Gastrocnemius medialis (tissue), 4 donors: Measurements from ENCODE around the gene BTRC. TPM values are rescaled to one million over a fixed set of nuclear protein-coding genes. Genes with fewer than 3 reads are reported as not detected.
A peak's percentile ranks its signal among the peaks of the same experiment; 100 is the strongest.

Source experiments
- ATAC-seq, 2 donors: fragments of 150-250 bp; one replicate each; pipeline ENCODE4 v1.9.1; 2016
- DNase-seq, 2 donors: peaks; one replicate each; pipeline ENCODE4 v3.0.0-alpha.2; 2019
- H3K27ac ChIP-seq, 4 donors: fragments of 200-600 bp; sonication (generic); 1 replicate in 1 of 4; 2 replicates in 3 of 4; pipeline ENCODE4 v1.5.1; 2016 to 2018; ENCODE audit warnings: mild to moderate bottlenecking in 2 of 4, moderate library complexity in 1 of 4
- H3K27me3 ChIP-seq, 3 donors: fragments of 200-600 bp; sonication (generic) in 2 of 3; 1 replicate in 1 of 3; 2 replicates in 2 of 3; pipeline versions ENCODE4 v1.5.1 to v1.6.0; 2016 to 2019; ENCODE audit warnings: mild to moderate bottlenecking in 1 of 3, moderate library complexity in 1 of 3
- H3K36me3 ChIP-seq, 2 donors: fragments of 200-600 bp; sonication (generic) in 1 of 2; one replicate each; pipeline ENCODE4 v1.5.1; 2017 to 2018
- H3K4me1 ChIP-seq, 2 donors: fragments of 200-600 bp; sonication (generic) in 1 of 2; one replicate each; pipeline ENCODE4 v1.5.1; 2016 to 2017; ENCODE audit warnings: mild to moderate bottlenecking in 2 of 2
- H3K4me3 ChIP-seq, 4 donors: fragments of 200-600 bp; sonication (generic) in 3 of 4; 1 replicate in 1 of 4; 2 replicates in 3 of 4; pipeline ENCODE4 v1.5.1; 2016 to 2019; ENCODE audit warnings: mild to moderate bottlenecking in 2 of 4
- H3K9me3 ChIP-seq, 3 donors: fragments of 200-600 bp; sonication (generic) in 2 of 3; 1 replicate in 1 of 3; 2 replicates in 2 of 3; pipeline ENCODE4 v1.5.1; 2016 to 2019
- CTCF ChIP-seq, 5 experiments: fragments of 450-650 bp in 3 of 5; fragments of 200-600 bp in 2 of 5; sonication (generic) in 2 of 5; IDR thresholded peaks in 4 of 5; conservative IDR thresholded peaks in 1 of 5; 1 replicate in 4 of 5; 2 replicates in 1 of 5; pipeline ENCODE4 v1.5.1; 2016 to 2019; ENCODE audit warnings: antibody characterized with exemption in 5 of 5, mild to moderate bottlenecking in 3 of 5, moderate library complexity in 3 of 5
- POLR2A ChIP-seq, 2 donors: fragments of 450-650 bp; IDR thresholded peaks; one replicate each; pipeline ENCODE4 v1.6.1; 2017; ENCODE audit warnings: antibody characterized with exemption in 2 of 2, mild to moderate bottlenecking in 2 of 2, moderate library complexity in 2 of 2
- in situ Hi-C, 4 donors: fragments of 200-750 bp; cut with MboI; loops; one replicate each; pipeline versions ENCODE4 v1.15.0 to v1.8.0; 2017; ENCODE audit warnings: low sequenced_read_pairs in 4 of 4
- intact Hi-C: fragments of 100-400 bp; cut with DNase I; formaldehyde crosslinking; loops from one replicate; pipeline ENCODE4 v1.15.1; 2023; ENCODE audit warnings: low total_unique reads
- total RNA-seq, 4 donors: library from RNA; depleted of rRNA; stranded (reverse); fragments of >200 nt; gene quantifications; one replicate each; pipeline versions ENCODE4 v1.1.0 to v1.2.3, GENCODE V29; 2016

Gene BTRC
- total RNA-seq, 4 donors from 2014 or later, result 8.7 to 17.3 (median 12.6) TPM

GRCh38 chr10:101558204-101558603 is 204.2 kb downstream of the BTRC start:
- in situ Hi-C loops (loop anchor here in 1 of 4 donors (25.0 kb wide), 1 partner anchor 246 kb away; no protein-coding TSS in a partner anchor), intact Hi-C loops (no loop called here)
- Histone ChIP-seq H3K4me1 (no peaks in the 10 kb centered on the region), H3K27me3 (peaks cover 0 to 6% (median 3%) of the 10 kb centered on the region in 3 donors), H3K9me3 (no peaks in the 10 kb centered on the region), H3K36me3 (peaks cover 0 to 14% of the 10 kb centered on the region in 2 donors), H3K4me3 (no peak overlapping the region), H3K27ac (no peak overlapping the region)
- ATAC-seq (peak in 1 of 2 donors; percentile 5), DNase-seq (no peak)
- TF ChIP-seq CTCF (IDR thresholded peaks at IDR 0.05 in 4 of 5, conservative IDR thresholded peaks at IDR 0.05 in 1 of 5), result no peak
- no peak for TF ChIP-seq POLR2A (IDR thresholded peaks at IDR 0.05)

DNA sequence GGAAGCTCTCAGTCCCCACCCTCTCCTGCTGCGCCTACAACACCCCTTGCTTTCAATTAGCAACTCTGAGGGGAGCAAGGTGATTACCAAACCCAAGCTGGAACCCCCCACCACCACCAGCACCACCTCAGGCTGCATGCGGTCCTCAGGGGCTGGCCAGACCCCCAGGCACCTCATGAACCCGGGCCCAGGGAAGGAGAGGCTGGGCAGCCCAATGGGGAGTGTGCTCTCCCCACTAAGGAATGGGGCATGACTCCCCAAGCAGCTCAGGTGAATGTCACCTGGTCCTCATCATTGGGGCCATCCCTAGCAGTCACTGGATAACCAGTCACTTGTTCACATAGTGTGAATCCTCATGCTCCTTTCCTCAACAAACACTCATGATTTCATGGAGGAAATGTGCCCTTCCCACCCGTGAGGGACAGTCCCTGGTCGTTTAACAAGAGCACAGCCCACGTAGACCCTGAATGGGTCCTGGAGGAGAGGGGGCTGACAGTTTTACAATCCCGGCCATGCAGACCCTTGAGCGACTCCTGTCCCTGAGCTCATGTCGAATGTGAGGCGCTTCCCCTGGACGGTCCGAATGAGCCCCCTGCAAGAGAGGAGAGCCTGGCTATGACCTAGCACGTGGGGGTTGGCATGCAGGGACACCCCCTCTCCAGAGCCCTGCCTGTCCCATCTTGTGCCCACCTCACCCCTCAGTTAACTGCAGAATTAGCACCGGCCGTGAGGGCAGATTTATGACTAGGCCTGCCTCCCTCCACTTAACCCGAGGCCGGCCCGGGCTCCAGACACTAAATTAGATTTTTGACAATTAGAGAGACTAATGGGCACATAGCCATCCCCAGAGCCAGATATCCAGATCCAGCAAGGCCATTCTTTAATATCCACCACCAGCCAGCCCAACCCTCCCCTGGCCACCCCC is 205.0 kb downstream of the BTRC start:
- no peaks in the 10 kb centered on the region for H3K4me1 ChIP-seq
- no peak for ATAC-seq
- intact Hi-C loops, result no loop called here
- no peaks in the 10 kb centered on the region for H3K9me3 ChIP-seq
- in situ Hi-C loops, result loop anchor here in 1 of 4 donors (25.0 kb wide), 1 partner anchor 247 kb away; no protein-coding TSS in a partner anchor
- H3K4me3 ChIP-seq, result no peak overlapping the region
- no peak for DNase-seq
- H3K36me3 ChIP-seq, result peaks cover 0 to 6% of the 10 kb centered on the region in 2 donors
- H3K27me3 ChIP-seq, result peaks cover 0 to 6% (median 3%) of the 10 kb centered on the region in 3 donors
- H3K27ac ChIP-seq, result no peak overlapping the region
- no peak for TF ChIP-seq CTCF (IDR thresholded peaks at IDR 0.05 in 4 of 5, conservative IDR thresholded peaks at IDR 0.05 in 1 of 5)
- no peak for TF ChIP-seq POLR2A (IDR thresholded peaks at IDR 0.05)

GRCh38 chr10:101559596-101560297 is 205.8 kb downstream of the BTRC start:
- DNase-seq (no peak), ATAC-seq (no peak)
- TF ChIP-seq CTCF (IDR thresholded peaks at IDR 0.05 in 4 of 5, conservative IDR thresholded peaks at IDR 0.05 in 1 of 5) (no peak), POLR2A (IDR thresholded peaks at IDR 0.05) (no peak)
- H3K27ac ChIP-seq, result no peak overlapping the region
- H3K4me1 ChIP-seq, result no peaks in the 10 kb centered on the region
- peaks cover 0 to 6% (median 3%) of the 10 kb centered on the region in 3 donors for H3K27me3 ChIP-seq
- H3K36me3 ChIP-seq, result no peaks in the 10 kb centered on the region
- in situ Hi-C loops, result loop anchor here (10.0 to 25.0 kb wide), 4 partner anchors 247 to 345 kb away; no protein-coding TSS in a partner anchor
- no peak overlapping the region for H3K4me3 ChIP-seq
- intact Hi-C loops, result no loop called here
- no peaks in the 10 kb centered on the region for H3K9me3 ChIP-seq

- DNase-seq, result no peak
- peaks cover 0 to 8% (median 8%) of the 10 kb centered on the region in 3 donors for H3K27me3 ChIP-seq
- in situ Hi-C loops, result loop anchor here (10.0 to 25.0 kb wide), 4 partner anchors 248 to 346 kb away; no protein-coding TSS in a partner anchor
These were observed 206.5 kb downstream of the BTRC start for GRCh38 chr10:101560298-101561067.

More at GRCh38 chr10:101560298-101561067, 206.5 kb downstream of the BTRC start:
- Histone ChIP-seq H3K27ac (no peak overlapping the region), H3K4me1 (no peaks in the 10 kb centered on the region), H3K4me3 (no peak overlapping the region), H3K36me3 (no peaks in the 10 kb centered on the region), H3K9me3 (no peaks in the 10 kb centered on the region)
- intact Hi-C loops, result no loop called here
- TF ChIP-seq CTCF (IDR thresholded peaks at IDR 0.05 in 4 of 5, conservative IDR thresholded peaks at IDR 0.05 in 1 of 5) (no peak), POLR2A (IDR thresholded peaks at IDR 0.05) (no peak)
- ATAC-seq, result no peak
